ENCODE data around the gene CLEC3B.
A peak's percentile ranks its signal among the peaks of the same experiment; 100 is the strongest.

- TF ChIP-seq POLR2AphosphoS5 (IDR thresholded peaks at IDR 0.05) (no peak), CTCF (IDR thresholded peaks at IDR 0.05) (no peak), POLR2A (IDR thresholded peaks at IDR 0.05) (peak in 1 of 4 donors; percentile 25)
Observed at GRCh38 chr3:45034612-45035252, 8.6 kb downstream of the CLEC3B start.
